ENCODE data around the gene TBX2.

The TBX2 gene

DNA sequence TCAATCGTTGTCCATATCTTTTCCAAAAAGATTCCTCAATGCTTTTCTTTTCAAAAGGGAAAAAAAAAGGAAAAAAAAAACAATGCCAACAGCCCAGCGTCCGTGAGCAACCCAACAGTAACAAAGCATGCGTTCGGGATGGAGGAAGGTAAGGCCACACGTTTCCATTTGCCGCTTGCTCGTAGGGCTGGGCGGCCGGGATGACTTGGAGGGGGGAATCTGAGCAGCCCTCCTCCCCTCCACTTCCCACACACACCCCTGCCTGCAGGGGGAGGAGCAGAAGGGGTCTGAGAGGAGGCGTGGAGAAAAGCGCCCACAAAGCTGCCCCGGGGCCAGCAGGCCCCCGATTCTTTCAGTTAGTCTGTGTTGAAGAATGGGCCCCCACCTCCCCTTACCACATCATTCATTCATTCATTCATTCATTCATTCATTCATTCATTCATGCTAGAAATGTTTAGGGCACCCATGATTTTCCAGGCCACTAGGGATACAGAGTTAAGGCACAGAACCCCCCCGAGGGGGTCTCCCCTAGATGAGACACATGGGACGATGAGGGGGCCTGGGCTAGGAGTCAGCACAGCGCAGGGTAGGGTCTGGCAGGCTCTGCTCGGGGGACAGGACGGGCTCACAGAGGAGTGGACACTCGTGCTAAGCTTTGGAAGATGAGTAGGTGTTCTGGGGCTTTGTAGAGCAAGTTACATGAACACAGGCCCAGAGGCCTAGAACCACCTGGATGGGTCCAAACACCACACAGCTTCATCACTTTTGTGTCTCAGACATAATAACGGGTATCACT lies 10.9 kb upstream of the TBX2 start:
- DNase-seq: no peak

DNA sequence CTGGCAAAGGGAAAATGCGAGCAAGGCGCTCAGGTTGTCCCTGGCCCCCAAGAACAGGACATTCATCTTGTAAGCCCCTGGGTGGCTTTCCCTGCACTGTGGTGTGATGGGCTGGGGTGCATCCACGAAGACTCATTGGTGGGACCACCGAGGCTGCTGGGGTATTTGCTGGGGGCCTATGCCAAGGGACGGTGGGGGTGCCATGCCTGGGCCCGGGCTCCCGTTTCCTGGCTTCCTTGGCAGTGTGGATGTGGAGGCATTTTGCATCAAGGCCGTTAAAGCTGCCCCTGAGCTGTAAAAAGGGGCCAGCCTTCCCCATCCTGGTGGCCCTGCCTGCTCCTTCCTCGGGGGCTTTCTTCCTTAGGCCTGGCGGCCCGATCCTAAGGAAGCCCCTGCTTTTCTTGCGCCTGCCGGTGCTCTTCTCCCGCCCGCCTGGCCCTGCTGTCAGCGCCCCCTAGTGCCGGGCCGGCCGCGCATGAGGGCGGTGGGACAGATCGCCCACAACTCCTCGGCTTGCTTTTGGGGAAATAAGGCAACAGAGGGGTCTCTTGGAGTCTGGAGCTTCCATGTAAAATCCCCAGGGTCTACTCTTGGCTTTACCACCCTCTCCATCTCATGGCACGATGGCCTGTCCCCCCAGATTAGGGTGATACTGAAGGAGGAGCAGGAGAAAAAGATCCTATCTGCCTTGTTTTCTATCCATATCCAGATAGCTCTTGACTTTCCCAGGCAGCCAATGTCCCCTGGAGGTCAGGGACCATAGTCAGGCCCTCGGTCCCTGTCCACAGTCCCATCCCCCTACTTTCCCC lies 9.8 kb upstream of the TBX2 start:
- peak; percentile 86 for DNase-seq

DNA sequence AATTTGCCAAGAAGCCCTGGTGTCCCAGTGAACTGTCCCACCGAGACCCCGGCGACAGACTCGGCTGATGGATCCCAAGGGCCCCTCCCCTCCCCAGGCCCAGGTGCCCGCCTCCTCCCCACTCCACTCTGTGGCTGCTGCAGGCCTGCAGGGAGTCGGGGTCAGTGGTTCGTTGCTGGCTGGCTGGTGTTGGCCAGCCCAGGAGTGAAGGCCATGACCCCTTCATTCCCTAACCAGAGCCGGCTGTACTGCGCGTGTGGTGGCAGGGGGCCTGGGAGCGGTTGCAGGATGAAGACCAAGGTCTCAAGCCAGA lies 9.2 kb upstream of the TBX2 start:
- DNase-seq: no peak

DNA sequence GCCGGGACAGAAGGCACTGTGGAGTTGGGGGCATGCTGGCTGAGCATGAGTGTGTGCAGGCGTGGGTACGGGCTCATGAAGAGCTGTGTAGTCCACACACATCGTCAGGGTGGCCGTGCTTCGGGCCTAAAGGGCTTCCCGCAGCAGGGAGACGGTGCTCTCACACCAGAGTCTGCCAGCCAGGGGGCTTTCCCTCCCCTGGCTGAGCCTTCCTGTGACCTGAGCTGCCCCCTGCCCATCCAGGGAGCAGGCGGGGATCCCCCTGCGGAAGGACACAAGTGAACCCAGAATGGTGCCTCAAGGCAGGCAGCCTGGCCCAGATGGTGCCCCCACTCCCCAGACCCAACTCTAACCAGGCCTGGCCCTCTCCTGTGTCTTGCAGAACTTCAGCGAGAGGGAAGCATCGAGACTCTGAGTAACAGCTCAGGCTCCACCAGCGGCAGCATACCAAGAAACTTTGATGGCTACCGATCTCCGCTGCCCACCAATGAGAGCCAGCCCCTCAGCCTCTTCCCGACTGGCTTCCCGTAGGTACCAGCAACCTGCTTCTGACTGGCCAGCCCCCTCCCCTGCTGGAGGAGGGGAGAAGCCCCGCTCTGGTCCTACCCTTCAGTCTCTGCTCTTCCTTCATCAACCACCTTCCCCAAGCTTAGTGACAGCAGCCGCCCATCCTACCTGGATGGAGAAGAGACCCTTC lies 7.9 kb upstream of the TBX2 start:
- DNase-seq: no peak

DNA sequence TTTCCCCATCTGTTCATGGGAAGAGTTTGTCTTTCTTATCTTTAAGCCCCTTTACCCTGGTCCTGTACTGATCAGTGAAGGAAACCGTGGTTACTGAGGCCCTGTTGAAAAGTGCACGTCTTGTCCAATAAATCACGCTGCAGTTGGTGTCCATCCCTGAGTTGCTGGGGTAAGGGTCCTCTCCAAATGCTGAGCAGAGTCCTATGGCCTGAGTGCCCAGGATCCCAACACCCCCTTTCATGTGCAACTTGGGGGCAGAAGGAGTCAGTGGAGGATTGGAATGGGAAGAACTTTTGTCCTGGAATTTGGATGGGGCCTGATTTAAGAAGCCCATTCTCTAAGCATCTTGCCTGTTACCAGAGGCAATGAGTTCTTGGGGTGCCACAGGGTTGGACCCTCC lies 7.0 kb upstream of the TBX2 start:
- no peak for DNase-seq

DNA sequence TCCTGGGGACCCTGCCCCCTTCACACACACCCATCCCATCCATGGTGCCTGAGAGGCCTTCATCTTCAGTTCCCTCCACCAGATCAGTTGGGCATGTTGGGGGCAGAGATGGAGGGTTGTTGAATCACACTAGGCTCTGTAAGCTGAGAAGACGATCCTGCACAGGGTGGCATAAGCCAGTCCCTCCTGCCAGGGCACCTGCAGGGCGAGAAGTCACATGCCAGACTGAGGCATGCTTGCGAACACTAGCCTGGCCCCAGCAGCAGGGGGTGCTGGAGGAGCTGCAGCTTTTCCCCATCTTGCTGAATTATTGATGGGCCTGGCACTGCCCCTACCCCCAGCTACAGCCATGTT lies 6.1 kb upstream of the TBX2 start:
- DNase-seq: no peak

DNA sequence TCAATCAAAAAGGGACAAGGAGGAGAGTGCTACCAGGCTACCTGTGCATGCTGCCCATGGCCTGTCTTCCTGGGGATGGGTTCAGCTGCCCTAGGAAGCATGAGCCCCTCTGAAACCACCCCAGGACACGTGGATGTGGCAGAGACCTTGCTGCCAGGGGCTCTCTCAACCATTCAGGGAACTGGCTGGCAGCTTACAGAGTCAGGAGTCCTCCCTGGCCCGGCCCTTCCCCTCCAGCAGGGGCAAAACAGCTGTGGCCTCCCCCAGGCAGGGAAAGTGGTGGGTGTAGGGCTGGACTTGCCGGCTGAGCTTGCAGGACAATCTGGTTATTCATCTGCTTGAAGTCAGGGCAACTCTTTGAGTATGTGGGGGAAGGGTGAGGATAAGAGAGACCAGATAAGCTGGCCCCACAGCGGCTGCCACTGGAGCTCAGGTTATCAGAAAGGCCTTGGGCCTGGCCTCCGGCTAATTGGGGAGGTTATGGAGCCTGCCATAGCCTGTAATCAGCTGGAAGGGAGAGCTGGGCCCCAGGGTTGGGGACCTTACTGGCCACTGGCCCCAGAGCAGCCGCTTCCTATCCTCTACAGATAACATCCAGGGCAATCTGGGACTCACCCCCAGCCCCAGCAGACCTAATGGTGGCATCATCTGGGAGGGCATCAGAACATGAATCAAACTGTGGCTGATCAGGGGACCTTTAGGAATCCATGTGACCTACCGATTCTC lies 5.6 kb upstream of the TBX2 start:
- no peak for DNase-seq

DNA sequence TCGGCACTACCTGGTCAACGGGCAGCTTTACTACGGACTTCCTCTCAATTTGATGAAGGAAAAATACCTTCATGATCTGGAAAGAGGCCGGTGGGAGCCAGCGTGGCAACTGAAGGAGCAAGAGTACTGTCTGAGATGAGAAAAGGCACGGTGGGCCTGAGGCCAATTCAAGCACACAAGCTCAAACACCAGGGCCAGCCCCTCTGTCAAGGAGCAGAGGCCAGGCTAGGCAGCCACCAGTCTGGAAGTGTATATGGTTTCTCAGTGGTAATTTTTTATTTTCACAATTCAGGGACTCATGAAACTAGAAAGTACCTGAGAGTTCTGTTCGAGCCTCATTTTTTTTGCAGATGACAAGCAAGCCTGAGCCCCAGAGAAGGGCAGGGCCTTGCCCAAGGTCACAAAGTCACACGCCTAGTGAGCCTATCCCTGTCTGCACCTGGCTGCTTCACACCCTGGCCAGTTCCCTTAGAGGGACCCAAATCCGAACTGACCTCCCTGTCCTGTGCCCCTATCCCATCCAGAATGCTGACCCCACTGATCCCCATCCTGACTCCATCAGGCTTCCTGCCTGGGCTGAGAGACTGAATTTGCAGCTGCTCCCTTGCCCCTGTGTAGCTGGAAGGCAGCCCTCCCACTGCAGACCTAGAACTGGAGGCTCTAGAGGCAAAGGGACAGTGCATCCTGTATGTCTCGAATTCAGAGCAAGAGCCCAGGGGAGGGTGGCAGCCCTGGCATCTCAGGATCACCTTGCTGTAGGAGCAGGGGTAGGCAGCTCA lies 4.8 kb upstream of the TBX2 start:
- no peak for DNase-seq

DNA sequence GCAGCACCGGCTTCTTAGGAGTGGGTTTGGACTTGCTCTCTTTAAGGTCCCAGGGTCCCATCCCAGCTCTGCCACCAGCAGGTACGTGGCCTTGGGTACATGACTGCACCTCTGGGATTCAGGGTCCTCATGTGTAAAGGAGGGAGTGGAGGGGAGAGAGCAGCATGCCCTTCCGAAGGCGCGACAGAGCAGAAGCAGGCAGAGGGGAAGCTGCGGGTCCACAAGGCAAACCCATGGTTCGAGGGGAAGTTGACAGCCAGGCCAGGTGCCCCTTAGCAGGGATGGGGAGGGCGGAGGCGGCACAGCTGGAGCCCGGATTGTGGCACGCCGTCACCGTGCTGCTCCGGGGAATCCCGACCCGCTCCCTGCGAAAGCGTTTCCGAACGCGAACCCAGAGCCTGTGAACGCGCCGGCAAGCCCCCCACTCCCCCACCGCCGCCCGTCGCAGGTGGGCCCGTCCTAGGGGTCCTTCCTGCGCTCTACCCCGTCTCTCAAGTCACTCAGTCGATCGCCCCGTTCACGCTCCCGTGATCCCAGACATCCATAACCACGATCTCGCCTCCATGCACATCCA lies 4.1 kb upstream of the TBX2 start:
- no peak for DNase-seq

DNA sequence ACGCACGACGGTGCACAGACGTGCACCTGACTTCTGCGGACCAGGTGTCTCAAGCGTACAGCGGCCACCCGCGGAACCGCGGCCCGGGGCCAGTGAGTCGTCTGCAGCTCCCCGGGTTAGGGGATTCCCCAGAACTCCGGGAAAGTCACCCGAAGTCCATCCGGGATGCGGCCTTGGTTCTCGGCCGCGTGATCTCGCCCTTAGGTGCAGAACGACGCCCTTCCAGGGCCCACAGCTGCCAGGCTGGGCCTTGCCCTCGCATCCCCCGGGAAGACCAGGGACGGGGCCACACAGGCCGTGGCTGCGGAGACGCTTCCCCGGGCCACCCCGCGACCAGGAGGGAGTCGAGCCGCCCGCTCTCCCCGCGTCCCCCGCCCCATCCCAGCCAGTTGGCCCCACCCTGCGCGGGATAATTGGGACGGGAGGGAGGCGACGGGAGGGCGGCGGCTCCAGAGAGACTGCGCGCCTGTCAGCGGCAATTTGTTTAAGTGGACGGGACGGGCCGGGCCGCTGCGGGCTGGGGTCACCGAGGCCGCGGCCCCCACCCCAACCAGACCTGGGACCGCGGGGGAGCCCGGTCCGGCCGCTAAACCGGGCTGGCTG lies 3.6 kb upstream of the TBX2 start:
- DNase-seq: peak; percentile 89

DNA sequence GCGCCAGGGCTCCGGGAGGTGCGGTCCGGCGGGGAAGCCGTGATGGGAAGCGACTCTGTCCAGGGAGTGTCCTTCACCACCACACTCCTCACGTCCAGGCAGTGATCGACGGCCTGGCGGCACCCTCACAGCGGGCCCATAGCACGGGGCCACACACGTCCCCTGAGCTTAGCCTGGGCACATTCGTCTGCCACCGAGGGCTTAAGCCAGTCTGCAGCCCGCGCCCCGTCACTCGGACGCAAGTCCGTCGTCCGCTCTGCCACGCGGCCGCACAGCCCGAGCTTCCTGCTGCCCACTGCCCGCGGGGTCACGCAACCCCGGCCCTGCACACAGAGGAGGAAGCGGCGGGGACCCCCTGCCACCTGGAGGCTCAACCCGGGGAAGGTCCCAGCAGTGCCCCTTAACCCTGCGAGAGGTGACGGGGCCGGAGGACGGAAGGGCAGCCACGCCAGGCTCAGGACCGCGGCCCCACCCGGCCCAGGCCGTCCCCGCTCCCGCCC lies 3.0 kb upstream of the TBX2 start:
- DNase-seq: no peak

DNA sequence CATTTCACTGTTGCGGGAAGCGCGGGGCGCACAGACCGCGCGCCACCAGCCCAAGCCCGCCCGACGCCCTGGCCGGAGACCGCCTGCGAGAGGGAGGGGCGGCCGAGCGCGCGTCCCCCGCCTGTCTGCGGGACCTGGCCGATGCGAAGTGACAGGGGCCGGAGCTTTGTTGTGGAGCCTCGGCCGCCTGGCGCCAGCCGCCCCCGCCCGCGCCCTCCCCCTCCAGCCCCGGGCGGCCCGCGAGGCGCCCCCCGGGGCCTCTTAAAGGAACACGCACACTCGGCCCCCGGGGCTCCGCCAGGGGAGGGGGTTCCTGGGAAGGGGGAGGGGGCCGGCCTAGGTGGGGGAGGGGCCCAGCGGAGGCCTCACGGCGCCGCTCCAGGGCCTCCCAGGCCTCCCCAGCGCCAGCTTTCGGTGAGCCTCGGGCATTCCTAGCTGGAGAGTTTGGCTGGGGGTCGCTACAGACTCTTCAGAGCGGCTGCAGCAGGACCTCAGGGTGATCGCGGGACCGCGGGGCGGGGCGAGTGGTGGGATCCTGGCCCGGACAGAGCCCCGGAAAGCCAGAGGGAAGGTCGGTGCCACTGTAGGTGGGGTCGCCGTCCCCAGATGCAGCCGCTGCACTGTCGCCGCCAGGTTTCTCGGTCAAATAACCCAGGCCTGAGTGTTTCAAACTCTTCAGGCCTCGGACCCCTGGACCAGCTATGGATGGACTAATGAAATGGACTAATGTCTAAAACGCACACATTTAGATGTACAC lies 2.4 kb upstream of the TBX2 start:
- peak; percentile 94 for DNase-seq

DNA sequence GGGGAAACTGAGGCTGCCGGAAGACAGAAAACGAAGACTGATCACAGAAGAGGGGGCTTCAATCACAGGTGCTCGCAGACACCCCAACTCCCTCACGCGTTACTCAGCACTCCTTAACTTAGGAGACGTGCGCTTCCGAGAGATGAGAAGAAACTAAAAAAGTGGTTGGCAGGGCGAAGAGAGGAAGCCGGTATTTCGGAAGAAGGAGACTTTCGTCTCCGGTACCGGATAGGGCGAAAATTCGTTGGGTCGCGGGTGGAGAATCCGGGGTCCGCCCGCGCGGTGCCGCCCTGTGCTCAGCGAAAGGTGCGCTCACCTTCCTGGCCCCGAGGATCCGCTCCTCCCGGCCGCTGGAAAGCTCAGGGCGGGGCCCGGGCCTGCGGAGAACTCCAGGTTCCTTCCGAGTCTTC lies 917 bp upstream of the TBX2 start:
- no peak for DNase-seq

DNA sequence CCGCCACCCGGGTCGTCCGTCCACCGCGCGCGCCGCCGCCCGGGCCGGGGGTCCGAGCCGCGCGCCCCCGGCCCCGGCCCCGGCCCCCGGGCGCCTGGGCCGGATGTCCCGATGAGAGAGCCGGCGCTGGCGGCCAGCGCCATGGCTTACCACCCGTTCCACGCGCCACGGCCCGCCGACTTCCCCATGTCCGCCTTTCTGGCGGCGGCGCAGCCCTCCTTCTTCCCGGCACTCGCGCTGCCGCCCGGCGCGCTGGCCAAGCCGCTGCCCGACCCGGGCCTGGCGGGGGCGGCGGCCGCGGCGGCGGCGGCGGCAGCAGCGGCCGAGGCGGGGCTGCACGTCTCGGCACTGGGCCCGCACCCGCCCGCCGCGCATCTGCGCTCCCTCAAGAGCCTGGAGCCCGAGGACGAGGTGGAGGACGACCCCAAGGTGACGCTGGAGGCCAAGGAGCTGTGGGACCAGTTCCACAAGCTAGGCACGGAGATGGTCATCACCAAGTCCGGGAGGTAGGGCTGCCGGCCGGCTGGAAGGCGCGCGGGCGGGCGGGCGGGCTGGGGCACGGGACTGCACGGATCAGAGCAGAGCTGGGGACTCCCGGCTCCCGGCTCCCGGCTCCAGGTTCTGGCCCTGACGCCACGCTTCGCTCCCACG lies 548 bp downstream of the TBX2 start:
- no peak for DNase-seq

DNA sequence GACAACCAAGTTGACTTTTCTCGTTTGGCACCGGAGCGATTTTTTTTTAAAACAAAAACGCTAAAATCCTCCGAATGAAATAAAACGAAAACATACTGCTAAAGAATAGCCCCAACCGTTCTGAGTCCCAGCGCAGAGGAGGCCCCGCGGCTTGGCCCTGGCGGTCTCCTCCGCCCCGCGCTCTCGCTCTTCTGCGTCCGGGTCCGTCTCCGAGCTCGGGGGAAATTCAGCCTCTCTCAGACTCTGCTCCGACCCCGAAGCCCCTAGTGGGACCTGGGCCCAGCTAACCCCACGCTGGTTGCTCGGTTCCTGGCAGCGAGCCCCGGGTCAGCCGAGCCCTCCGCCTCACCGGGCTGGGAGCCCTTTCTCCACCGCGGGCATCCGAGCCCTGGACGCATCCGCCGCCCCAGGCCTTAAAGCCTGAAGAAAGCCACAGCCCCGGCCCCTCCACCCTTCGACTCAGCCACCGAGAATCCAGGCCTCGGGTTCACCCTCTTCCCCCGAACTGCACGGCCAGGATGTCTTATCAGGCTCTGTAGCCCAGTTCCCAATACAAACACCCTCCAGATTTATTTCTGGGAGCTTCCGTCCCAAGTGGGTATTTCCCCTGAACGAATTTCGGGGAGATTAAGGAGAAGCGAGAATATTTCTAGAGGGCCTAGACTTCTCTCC lies 1.2 kb downstream of the TBX2 start:
- peak; percentile 74 for DNase-seq

DNA sequence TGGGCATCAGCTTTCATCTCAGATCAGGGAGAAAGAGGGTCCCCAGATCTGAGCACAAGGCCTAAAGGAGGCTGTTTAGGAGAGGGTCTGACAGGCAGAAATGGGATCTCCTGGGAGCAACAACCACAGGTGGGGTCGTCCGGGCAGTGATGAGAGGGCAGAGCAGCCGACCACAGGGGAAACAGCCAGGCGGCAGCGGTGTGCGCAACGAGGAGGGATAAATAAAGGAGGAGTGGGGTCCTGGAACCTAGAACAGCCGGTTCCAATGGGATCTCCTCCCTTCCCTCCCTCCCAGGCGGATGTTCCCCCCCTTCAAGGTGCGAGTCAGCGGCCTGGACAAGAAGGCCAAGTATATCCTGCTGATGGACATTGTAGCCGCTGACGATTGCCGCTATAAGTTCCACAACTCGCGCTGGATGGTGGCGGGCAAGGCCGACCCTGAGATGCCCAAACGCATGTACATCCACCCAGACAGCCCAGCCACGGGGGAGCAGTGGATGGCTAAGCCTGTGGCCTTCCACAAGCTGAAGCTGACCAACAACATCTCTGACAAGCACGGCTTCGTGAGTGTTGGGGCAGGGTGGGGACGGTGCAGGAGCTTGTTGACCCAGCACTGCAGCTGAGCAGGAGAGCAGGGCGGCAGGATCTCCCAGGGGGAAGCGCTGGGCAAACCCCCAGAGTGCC lies 1.9 kb downstream of the TBX2 start:
- peak; percentile 73 for DNase-seq

DNA sequence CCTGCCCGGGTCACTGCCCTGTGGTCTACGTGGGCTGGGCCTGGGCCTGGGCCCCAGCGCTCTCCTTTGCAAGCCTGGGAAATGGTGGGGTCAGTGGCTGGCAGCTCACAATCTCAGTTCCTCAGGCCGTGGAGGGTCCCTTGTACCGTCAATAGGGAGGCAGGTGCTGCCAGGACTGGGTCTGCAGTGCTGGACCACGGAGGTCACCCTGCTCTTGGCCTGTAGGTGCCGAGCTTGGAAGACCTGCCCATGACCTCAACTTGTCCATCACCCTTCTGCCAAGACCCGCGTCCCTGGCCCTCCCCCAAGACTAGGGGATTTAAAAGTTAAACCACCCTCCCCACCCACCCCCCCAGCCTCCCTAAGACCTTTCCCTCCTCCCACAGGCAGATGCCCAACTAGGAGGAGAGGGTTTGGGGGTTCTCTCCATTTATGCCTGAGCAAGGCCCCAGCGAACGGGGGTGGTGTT lies 2.5 kb downstream of the TBX2 start:
- DNase-seq: no peak

DNA sequence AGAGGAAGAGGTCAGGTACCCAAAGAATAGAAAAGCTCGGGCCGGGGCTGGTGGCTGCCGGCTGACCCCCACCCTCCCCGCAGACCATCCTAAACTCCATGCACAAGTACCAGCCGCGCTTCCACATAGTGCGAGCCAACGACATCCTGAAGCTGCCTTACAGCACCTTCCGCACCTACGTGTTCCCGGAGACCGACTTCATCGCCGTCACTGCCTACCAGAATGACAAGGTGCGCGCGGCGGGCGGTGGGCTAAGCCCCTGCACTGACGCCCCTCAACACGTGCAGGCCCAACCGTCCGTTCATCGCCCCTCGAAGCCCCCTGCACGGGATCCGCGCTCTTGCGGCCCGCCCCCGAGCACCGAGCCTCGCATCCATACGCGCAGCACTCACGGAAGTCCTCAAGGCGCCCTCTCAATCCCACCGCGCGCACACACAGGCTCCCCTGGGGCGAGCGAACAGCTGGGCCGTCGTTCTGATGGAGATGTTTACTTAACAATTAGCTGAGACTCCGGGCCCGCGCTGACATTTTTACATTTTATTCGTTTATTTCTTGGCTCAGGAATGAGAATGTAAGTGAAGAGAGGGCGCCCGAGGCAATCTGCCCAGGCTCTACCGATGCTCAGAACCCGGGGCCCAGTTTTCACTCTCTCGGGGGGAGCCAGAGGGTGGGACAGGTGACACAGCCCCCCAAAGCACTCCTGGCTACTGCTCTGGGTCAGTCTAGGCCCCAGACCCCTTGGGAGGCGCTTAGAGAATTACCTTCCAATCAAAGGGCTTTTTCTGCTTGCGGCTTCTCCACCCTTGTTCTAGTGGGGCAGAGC lies 3.5 kb downstream of the TBX2 start:
- peak; percentile 82 for DNase-seq

All from eye (tissue), 1 donor.